Measurements from ENCODE around the gene STAP2.
"Not testable (repeated sequence)": the region's sequence is repeated elsewhere in the genome, so short reads cannot be mapped to it uniquely, and the experiment has no call there.

The STAP2 gene

DNA sequence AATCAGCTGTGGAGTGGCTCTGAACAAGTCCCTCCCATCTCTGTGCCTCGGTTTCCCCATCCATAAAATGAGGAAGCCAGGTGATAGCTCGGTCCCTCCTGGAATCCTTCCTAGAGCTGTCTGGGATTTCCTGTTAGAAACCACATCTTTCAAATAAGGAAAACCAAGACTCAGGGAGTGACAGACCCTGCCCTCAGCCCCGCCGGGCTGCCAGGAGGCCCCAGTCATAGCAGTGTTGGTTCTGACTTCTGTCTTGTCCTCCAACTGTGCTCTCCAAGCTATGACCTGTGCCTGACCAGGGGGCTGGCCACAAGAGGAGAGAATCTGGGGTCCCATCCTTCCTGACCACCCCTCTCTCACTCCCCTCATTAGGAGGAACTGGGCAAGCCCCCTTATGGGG is 60.6 kb downstream of the STAP2 start:
- TF ChIP-seq, protein P1, sequence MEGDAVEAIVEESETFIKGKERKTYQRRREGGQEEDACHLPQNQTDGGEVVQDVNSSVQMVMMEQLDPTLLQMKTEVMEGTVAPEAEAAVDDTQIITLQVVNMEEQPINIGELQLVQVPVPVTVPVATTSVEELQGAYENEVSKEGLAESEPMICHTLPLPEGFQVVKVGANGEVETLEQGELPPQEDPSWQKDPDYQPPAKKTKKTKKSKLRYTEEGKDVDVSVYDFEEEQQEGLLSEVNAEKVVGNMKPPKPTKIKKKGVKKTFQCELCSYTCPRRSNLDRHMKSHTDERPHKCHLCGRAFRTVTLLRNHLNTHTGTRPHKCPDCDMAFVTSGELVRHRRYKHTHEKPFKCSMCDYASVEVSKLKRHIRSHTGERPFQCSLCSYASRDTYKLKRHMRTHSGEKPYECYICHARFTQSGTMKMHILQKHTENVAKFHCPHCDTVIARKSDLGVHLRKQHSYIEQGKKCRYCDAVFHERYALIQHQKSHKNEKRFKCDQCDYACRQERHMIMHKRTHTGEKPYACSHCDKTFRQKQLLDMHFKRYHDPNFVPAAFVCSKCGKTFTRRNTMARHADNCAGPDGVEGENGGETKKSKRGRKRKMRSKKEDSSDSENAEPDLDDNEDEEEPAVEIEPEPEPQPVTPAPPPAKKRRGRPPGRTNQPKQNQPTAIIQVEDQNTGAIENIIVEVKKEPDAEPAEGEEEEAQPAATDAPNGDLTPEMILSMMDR (IDR thresholded peaks at IDR 0.05; ENCODE audit: extremely low read depth, missing control alignments), result no peak
- DNase-seq (ENCODE audit: low spot score), result no peak

DNA sequence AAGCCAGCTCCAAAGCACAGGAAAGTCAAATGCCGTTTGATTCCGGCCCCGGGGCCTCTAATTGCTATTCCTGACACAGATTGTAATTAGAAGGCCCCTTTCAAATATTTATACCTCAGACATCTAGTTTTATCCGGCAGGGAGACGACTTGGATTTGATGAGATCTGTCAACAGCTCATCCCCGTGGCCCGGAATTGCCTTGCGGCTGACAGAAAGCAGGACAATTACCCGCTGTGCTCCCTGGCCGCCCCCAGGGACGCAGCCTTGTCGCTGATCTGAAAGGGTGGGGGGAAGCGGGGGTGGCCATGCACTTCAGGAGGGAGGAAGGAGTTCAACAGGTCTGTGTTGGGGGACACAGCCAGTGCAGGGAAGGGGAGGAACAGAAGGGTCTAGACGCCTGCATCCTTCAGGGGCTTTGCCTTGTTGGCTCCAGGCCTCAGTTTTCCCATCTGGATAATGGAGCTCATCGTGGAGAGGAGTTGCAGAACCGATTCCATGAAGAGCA is 61.4 kb downstream of the STAP2 start:
- TF ChIP-seq, protein P1 (IDR thresholded peaks at IDR 0.05; ENCODE audit: extremely low read depth, missing control alignments), result no peak
- DNase-seq (ENCODE audit: low spot score), result no peak

DNA sequence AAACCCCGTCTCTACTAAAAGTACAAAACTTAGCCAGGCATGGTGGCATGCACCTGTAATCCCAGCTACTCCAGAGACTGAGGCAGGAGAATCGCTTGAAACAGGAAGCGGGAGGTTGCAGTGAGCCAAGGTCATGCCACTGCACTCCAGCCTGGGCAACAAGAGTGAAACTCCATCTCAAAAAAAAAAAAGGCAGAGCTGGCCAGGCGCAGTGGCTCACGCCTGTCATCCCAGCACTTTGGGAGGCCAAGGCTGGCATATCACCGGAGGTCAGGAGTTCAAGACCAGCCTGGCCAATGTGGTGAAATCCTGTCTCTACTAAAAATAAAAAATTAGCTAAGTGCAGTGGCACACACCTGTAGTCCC is 64.3 kb downstream of the STAP2 start:
- not testable (repeated sequence) for DNase-seq (ENCODE audit: low spot score)

Measured in GM20000 (cell line).